Measurements from ENCODE around the gene APPL1. TPM values are rescaled to one million over a fixed set of nuclear protein-coding genes. Genes with fewer than 3 reads are reported as not detected.

Gene APPL1
- total and polyA plus RNA-seq, 2 of the 8 experiments (the other 6 are each of a cell fraction or from before 2014, with no cell fraction given), result 9.4 to 34.4 TPM

- no peak for TF ChIP-seq JUN (IDR thresholded peaks at IDR 0.05; ENCODE audit: low read depth, low read length)
- peak; percentile 70 for TF ChIP-seq KDM4A (IDR thresholded peaks at IDR 0.05; ENCODE audit: low read depth, low read length, severe bottlenecking)
- TF ChIP-seq ZNF274 (IDR thresholded peaks at IDR 0.05; ENCODE audit: borderline replicate concordance, extremely low read depth, low read length), result no peak
- TF ChIP-seq JUND (IDR thresholded peaks at IDR 0.05; ENCODE audit: low read length), result no peak
- peak; percentile 68; the same call in 1 of the 2 replicates for TF ChIP-seq PHF8 (conservative IDR thresholded peaks at IDR 0.05; ENCODE audit: low read depth, low read length)
- TF ChIP-seq BCL11A (IDR thresholded peaks at IDR 0.05; ENCODE audit: low read depth in 2 of 2, low read length in 2 of 2), result no peak
- TF ChIP-seq SRF (IDR thresholded peaks at IDR 0.05; ENCODE audit: low read depth, low read length), result no peak
- no peak for TF ChIP-seq FOSL1 (IDR thresholded peaks at IDR 0.05; ENCODE audit: insufficient read depth, low read depth, low read length)
- TF ChIP-seq TBP (IDR thresholded peaks at IDR 0.05; ENCODE audit: low read depth, low read length), result peak; percentile 54; the same call in 1 of the 2 replicates
- TF ChIP-seq POLR2A (IDR thresholded peaks at IDR 0.05; ENCODE audit: control extremely low read depth in 1 of 2, low read depth in 2 of 2, low read length in 2 of 2), result peak; percentile 88 to 90
- 0 out of 4 replicates have a peak, but pooled peaks of 1 of the 2 experiments have one; percentile 22 for TF ChIP-seq SIN3A (conservative IDR thresholded peaks at IDR 0.05 in 1 of 2, IDR thresholded peaks at IDR 0.05 in 1 of 2; ENCODE audit: low read depth in 1 of 2, low read length in 2 of 2)
- TF ChIP-seq ATF2 (IDR thresholded peaks at IDR 0.05; ENCODE audit: low read length), result no peak
- TF ChIP-seq SIX5 (IDR thresholded peaks at IDR 0.05; ENCODE audit: low read depth, low read length), result no peak
- peak; percentile 49 for TF ChIP-seq SP2 (IDR thresholded peaks at IDR 0.05; ENCODE audit: low read length)
- peak; percentile 52; the same call in 1 of the 2 replicates for TF ChIP-seq BRCA1 (IDR thresholded peaks at IDR 0.05; ENCODE audit: low read depth, low read length)
- TF ChIP-seq SP4 (IDR thresholded peaks at IDR 0.05; ENCODE audit: low read length), result peak; percentile 62; the same call in 1 of the 2 replicates
- TF ChIP-seq ASH2L (IDR thresholded peaks at IDR 0.05; ENCODE audit: low read length), result peak; percentile 71
- TF ChIP-seq CHD1 (IDR thresholded peaks at IDR 0.05; ENCODE audit: low read depth, low read length), result no peak
- TF ChIP-seq TAF1 (IDR thresholded peaks at IDR 0.05; ENCODE audit: low read depth, low read length), result peak; percentile 68
- peak; percentile 81 for TF ChIP-seq MAX (IDR thresholded peaks at IDR 0.05)
- TF ChIP-seq SP1 (IDR thresholded peaks at IDR 0.05; ENCODE audit: low read depth, low read length), result peak; percentile 83
- peak; percentile 54; the same call in 1 of the 2 replicates for TF ChIP-seq RBBP5 (IDR thresholded peaks at IDR 0.05; ENCODE audit: borderline replicate concordance, low read depth, low read length)
- peak; percentile 86 for TF ChIP-seq CHD2 (IDR thresholded peaks at IDR 0.05; ENCODE audit: low read length)
Observed at GRCh38 chr3:57227204-57227929, at the start of gene APPL1 (continued).

All from H1 (cell line).